ENCODE results near the gene BICD1. TPM values are rescaled to one million over a fixed set of nuclear protein-coding genes. Genes with fewer than 3 reads are reported as not detected.

Gene BICD1
- polyA plus RNA-seq, 1 of the 3 experiments (the other 2 are of a cell fraction): 12.1 TPM

DNA sequence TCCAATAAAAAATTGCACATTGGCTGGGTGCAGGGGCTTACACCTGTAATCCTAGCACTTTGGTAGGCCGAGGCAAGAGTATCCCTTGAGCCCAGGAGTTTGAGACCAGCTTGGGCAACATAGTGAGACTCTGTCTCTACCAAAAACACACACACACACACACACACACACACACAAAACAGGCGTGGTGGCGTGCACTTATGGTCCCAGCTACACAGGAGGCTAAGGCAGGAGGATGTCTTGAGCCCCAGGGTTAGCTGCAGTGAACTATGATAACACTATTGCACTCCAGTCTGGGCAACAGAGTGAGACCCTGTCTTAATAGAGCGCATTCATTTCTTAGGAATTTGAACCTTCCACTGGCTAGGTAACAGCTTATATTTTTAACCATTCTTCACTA, 42.9 kb upstream of the BICD1 start:
- no peaks in the 10 kb centered on the region for H4K20me1 ChIP-seq (ENCODE audit: insufficient read depth)
- H3K9me2 ChIP-seq: no peaks in the 10 kb centered on the region
- DNase-seq: no peak
- H2AFZ ChIP-seq (ENCODE audit: low read depth): no peak overlapping the region
- H3K36me3 ChIP-seq (replicated peaks in 1 of 2; ENCODE audit: control insufficient read depth in 1 of 2, insufficient read depth in 2 of 2, low read length in 1 of 2): no peaks in the 10 kb centered on the region
- no peak overlapping the region for H3K9ac ChIP-seq
- TF ChIP-seq, protein P1, sequence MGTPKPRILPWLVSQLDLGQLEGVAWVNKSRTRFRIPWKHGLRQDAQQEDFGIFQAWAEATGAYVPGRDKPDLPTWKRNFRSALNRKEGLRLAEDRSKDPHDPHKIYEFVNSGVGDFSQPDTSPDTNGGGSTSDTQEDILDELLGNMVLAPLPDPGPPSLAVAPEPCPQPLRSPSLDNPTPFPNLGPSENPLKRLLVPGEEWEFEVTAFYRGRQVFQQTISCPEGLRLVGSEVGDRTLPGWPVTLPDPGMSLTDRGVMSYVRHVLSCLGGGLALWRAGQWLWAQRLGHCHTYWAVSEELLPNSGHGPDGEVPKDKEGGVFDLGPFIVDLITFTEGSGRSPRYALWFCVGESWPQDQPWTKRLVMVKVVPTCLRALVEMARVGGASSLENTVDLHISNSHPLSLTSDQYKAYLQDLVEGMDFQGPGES (IDR thresholded peaks at IDR 0.05; ENCODE audit: low read depth, low read length): no peak
- TF ChIP-seq, protein P2, sequence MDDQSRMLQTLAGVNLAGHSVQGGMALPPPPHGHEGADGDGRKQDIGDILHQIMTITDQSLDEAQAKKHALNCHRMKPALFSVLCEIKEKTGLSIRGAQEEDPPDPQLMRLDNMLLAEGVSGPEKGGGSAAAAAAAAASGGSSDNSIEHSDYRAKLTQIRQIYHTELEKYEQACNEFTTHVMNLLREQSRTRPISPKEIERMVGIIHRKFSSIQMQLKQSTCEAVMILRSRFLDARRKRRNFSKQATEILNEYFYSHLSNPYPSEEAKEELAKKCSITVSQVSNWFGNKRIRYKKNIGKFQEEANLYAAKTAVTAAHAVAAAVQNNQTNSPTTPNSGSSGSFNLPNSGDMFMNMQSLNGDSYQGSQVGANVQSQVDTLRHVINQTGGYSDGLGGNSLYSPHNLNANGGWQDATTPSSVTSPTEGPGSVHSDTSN (IDR thresholded peaks at IDR 0.05): no peak
- no peak for TF ChIP-seq RAD21 (IDR thresholded peaks at IDR 0.05; ENCODE audit: low read length)
- no peak for TF ChIP-seq SIN3A (IDR thresholded peaks at IDR 0.05; ENCODE audit: borderline replicate concordance, low read depth, low read length)
- TF ChIP-seq, protein P3, sequence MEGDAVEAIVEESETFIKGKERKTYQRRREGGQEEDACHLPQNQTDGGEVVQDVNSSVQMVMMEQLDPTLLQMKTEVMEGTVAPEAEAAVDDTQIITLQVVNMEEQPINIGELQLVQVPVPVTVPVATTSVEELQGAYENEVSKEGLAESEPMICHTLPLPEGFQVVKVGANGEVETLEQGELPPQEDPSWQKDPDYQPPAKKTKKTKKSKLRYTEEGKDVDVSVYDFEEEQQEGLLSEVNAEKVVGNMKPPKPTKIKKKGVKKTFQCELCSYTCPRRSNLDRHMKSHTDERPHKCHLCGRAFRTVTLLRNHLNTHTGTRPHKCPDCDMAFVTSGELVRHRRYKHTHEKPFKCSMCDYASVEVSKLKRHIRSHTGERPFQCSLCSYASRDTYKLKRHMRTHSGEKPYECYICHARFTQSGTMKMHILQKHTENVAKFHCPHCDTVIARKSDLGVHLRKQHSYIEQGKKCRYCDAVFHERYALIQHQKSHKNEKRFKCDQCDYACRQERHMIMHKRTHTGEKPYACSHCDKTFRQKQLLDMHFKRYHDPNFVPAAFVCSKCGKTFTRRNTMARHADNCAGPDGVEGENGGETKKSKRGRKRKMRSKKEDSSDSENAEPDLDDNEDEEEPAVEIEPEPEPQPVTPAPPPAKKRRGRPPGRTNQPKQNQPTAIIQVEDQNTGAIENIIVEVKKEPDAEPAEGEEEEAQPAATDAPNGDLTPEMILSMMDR (IDR thresholded peaks at IDR 0.05): no peak
- TF ChIP-seq TAF1 (IDR thresholded peaks at IDR 0.05; ENCODE audit: borderline replicate concordance, low read depth, low read length): no peak
- TF ChIP-seq, protein P4, sequence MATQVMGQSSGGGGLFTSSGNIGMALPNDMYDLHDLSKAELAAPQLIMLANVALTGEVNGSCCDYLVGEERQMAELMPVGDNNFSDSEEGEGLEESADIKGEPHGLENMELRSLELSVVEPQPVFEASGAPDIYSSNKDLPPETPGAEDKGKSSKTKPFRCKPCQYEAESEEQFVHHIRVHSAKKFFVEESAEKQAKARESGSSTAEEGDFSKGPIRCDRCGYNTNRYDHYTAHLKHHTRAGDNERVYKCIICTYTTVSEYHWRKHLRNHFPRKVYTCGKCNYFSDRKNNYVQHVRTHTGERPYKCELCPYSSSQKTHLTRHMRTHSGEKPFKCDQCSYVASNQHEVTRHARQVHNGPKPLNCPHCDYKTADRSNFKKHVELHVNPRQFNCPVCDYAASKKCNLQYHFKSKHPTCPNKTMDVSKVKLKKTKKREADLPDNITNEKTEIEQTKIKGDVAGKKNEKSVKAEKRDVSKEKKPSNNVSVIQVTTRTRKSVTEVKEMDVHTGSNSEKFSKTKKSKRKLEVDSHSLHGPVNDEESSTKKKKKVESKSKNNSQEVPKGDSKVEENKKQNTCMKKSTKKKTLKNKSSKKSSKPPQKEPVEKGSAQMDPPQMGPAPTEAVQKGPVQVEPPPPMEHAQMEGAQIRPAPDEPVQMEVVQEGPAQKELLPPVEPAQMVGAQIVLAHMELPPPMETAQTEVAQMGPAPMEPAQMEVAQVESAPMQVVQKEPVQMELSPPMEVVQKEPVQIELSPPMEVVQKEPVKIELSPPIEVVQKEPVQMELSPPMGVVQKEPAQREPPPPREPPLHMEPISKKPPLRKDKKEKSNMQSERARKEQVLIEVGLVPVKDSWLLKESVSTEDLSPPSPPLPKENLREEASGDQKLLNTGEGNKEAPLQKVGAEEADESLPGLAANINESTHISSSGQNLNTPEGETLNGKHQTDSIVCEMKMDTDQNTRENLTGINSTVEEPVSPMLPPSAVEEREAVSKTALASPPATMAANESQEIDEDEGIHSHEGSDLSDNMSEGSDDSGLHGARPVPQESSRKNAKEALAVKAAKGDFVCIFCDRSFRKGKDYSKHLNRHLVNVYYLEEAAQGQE (IDR thresholded peaks at IDR 0.05; ENCODE audit: low read depth, low read length): no peak
- no peak for TF ChIP-seq TCF12 (IDR thresholded peaks at IDR 0.05)
- TF ChIP-seq, protein P5, sequence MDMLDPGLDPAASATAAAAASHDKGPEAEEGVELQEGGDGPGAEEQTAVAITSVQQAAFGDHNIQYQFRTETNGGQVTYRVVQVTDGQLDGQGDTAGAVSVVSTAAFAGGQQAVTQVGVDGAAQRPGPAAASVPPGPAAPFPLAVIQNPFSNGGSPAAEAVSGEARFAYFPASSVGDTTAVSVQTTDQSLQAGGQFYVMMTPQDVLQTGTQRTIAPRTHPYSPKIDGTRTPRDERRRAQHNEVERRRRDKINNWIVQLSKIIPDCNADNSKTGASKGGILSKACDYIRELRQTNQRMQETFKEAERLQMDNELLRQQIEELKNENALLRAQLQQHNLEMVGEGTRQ (IDR thresholded peaks at IDR 0.05; ENCODE audit: borderline replicate concordance, low read depth, low read length): no peak
- TF ChIP-seq MXI1 (IDR thresholded peaks at IDR 0.05; ENCODE audit: low read depth, low read length): no peak
- TF ChIP-seq CHD2 (IDR thresholded peaks at IDR 0.05; ENCODE audit: low read length, partially characterized antibody): no peak
- TF ChIP-seq ELF1 (IDR thresholded peaks at IDR 0.05): no peak
- TF ChIP-seq RCOR1 (IDR thresholded peaks at IDR 0.05; ENCODE audit: low read length): no peak
- TF ChIP-seq FOSL2 (IDR thresholded peaks at IDR 0.05; ENCODE audit: borderline replicate concordance, low read depth): no peak
- no peak for TF ChIP-seq GATA2 (CRISPR knock-in tag; IDR thresholded peaks at IDR 0.05)
- TF ChIP-seq, protein P6, sequence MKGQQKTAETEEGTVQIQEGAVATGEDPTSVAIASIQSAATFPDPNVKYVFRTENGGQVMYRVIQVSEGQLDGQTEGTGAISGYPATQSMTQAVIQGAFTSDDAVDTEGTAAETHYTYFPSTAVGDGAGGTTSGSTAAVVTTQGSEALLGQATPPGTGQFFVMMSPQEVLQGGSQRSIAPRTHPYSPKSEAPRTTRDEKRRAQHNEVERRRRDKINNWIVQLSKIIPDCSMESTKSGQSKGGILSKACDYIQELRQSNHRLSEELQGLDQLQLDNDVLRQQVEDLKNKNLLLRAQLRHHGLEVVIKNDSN (IDR thresholded peaks at IDR 0.05; ENCODE audit: borderline replicate concordance, low read depth): no peak
- TF ChIP-seq EP300 (IDR thresholded peaks at IDR 0.05; ENCODE audit: borderline replicate concordance in 1 of 2, low read depth in 1 of 2, low read length in 1 of 2): no peak
- POLR2A ChIA-PET: interaction anchor here (1.3 kb wide), 1 partner anchor 44 kb away, joined by 3 read pairs; no protein-coding TSS in a partner anchor
- 100% methylated on average over 4 of the region's 4 CpGs for WGBS (ENCODE audit: low lambda C conversion rate)
- peaks cover 3 to 7% of the 10 kb centered on the region in 2 experiments; a peak in 3 of 4 replicates for H3K4me1 ChIP-seq (ENCODE audit: control insufficient read depth in 1 of 2, insufficient read depth in 2 of 2, low read depth in 1 of 2, low read length in 1 of 2)
- H3F3A ChIP-seq (replicated peaks; ENCODE audit: insufficient read depth): peaks cover 8% of the 10 kb centered on the region
- no peak overlapping the region for H3K4me2 ChIP-seq
- H3K79me2 ChIP-seq (ENCODE audit: insufficient read depth): no peaks in the 10 kb centered on the region
- no peaks in the 10 kb centered on the region for H3K9me3 ChIP-seq
- H3K4me3 ChIP-seq (ENCODE audit: low read depth in 2 of 2, low read length in 1 of 2): no peak overlapping the region
- no peak overlapping the region for H3K27ac ChIP-seq (ENCODE audit: low read depth in 2 of 2, low read length in 1 of 2)
- CTCF ChIA-PET: interaction anchor here (0.6 to 4.2 kb wide), 5 partner anchors 52 to 381 kb away, joined by 3 to 47 read pairs (median 3); no protein-coding TSS in a partner anchor
- no peaks in the 10 kb centered on the region for H3K27me3 ChIP-seq (ENCODE audit: insufficient read depth)
